OCI-LY7 (cell line): ENCODE data around the gene ZNF705A. TPM values are rescaled to one million over a fixed set of nuclear protein-coding genes. Genes with fewer than 3 reads are reported as not detected.
"Not testable (repeated sequence)": the region's sequence is repeated elsewhere in the genome, so short reads cannot be mapped to it uniquely, and the experiment has no call there.

ENCODE experiments used
- BruUV-seq: library from RNA; stranded (reverse); fragments of 400-500 nt; replicated peaks from 2 replicates; lab custom pipeline; 2021; lab: Mats Ljungman, UMichigan
- CTCF ChIA-PET: fragments of 300-600 bp; sonication (Branson Sonifier 250); formaldehyde crosslinking; loops from one replicate; lab custom pipeline; 2022; ENCODE audit warnings: antibody characterized with exemption; ENCODE audit not compliant: unreplicated experiment; lab: Charles Lee
- POLR2A ChIA-PET: fragments of 300-600 bp; sonication (Branson Sonifier 250); formaldehyde crosslinking; loops from one replicate; lab custom pipeline; 2022; ENCODE audit warnings: antibody characterized with exemption; lab: Charles Lee
- DNase-seq: peaks from one replicate; pipeline ENCODE4 v3.0.0-alpha.2; 2015; ENCODE audit warnings: low spot score
- H2AFZ ChIP-seq: fragments of 200-600 bp; sonication (generic), shearing (Covaris generic); 2 replicates; pipeline ENCODE4 v1.6.1; 2014; ENCODE audit warnings: mild to moderate bottlenecking, antibody characterized with exemption, low read length, moderate library complexity
- H3K27ac ChIP-seq: fragments of 200-600 bp; sonication (generic); 2 replicates; pipeline ENCODE4 v1.5.1; 2014; ENCODE audit warnings: mixed run types, low read depth, mild to moderate bottlenecking, moderate library complexity, low read length, inconsistent platforms; ENCODE audit not compliant: poor library complexity, severe bottlenecking
- H3K36me3 ChIP-seq: fragments of 200-600 bp; sonication (generic); 2 replicates; pipeline ENCODE4 v1.6.1; 2014; ENCODE audit warnings: mild to moderate bottlenecking, antibody characterized with exemption, low read length, moderate library complexity, mixed read lengths; ENCODE audit not compliant: insufficient read depth
- H3K4me1 ChIP-seq: fragments of 200-600 bp; sonication (generic); 2 replicates; pipeline ENCODE4 v1.5.1; 2014; ENCODE audit warnings: mild to moderate bottlenecking, low read length; ENCODE audit not compliant: insufficient read depth, poor library complexity, severe bottlenecking
- H3K4me2 ChIP-seq: fragments of 200-600 bp; sonication (generic); 2 replicates; pipeline ENCODE4 v1.6.1; 2014; ENCODE audit warnings: mild to moderate bottlenecking, low read length
- H3K4me3 ChIP-seq: fragments of 200-600 bp; sonication (generic); 2 replicates; pipeline ENCODE4 v1.5.1; 2014; ENCODE audit warnings: mild to moderate bottlenecking, low read depth, low read length; ENCODE audit not compliant: poor library complexity, severe bottlenecking
- H3K79me2 ChIP-seq: fragments of 200-600 bp; sonication (generic); 2 replicates; pipeline ENCODE4 v1.6.1; 2016; ENCODE audit warnings: low read depth, mild to moderate bottlenecking, low read length, moderate library complexity, mixed read lengths; ENCODE audit not compliant: insufficient read depth
- H3K9me2 ChIP-seq: fragments of 200-600 bp; sonication (generic); 2 replicates; pipeline ENCODE4 v1.6.1; 2016; ENCODE audit warnings: mild to moderate bottlenecking, low read length, mixed read lengths; ENCODE audit not compliant: insufficient read depth
- H3K9me3 ChIP-seq: fragments of 200-600 bp; sonication (generic); 2 replicates; pipeline ENCODE4 v1.6.1; 2014; ENCODE audit warnings: mild to moderate bottlenecking, mixed run types, low read length, mixed read lengths
- H4K20me1 ChIP-seq: fragments of 200-600 bp; sonication (generic); 2 replicates; pipeline ENCODE4 v1.6.1; 2014; ENCODE audit warnings: mild to moderate bottlenecking, antibody characterized with exemption, low read length, moderate library complexity, mixed read lengths; ENCODE audit not compliant: insufficient read depth
- intact Hi-C: fragments of 100-400 bp; cut with micrococcal nuclease; formaldehyde crosslinking; loops from one replicate; pipeline ENCODE4 v1.10.0; 2022; ENCODE audit not compliant: unreplicated experiment
- total RNA-seq, 2 experiments: library from RNA; depleted of rRNA in 1 of 2; stranded (reverse); fragments of >200 nt in 1 of 2; shearing (Covaris generic) in 1 of 2; gene quantifications; 2 replicates each; pipeline ENCODE4 v1.2.3, GENCODE V29; 2014 to 2022
- TF ChIP-seq, protein P1 (sequence below): fragments of 200-600 bp; sonication (generic); conservative IDR thresholded peaks from 2 replicates; pipeline ENCODE4 v1.5.1; 2014; ENCODE audit warnings: mild to moderate bottlenecking, antibody characterized with exemption, low read length, moderate library complexity, mixed read lengths

ZNF705A gene
- total RNA-seq, 2 experiments from 2014 or later, result not detected

DNA sequence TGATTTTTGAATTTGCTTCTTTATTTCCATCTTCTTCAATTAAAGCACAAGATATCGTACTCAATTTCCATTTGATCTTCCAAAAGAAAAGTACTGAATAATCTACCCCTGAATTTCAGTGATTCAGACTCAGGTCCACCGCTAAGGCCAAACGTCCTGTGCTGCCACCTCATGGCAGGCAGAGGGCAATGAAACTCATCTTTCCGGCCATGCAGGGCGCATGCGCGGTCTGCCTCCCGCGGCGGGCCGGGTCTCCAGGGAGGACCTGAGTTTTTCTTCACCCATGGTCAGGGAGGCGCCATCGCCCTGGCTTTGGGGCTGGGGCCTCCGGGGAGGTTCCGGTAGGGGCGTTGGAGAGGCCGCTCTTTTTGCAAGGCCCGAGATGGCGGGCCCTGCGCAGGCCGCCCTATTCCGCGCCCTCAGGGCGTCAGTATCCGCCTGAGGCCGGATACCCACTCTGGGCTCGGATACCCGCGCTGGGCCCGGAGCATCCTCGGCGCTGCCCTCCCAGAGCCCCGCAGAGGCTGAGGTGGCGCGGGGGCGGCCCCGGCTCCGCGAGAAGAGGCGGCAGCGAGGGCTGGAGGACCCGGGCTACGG lies 23.3 kb downstream of the ZNF705A start:
- TF ChIP-seq, protein P1, sequence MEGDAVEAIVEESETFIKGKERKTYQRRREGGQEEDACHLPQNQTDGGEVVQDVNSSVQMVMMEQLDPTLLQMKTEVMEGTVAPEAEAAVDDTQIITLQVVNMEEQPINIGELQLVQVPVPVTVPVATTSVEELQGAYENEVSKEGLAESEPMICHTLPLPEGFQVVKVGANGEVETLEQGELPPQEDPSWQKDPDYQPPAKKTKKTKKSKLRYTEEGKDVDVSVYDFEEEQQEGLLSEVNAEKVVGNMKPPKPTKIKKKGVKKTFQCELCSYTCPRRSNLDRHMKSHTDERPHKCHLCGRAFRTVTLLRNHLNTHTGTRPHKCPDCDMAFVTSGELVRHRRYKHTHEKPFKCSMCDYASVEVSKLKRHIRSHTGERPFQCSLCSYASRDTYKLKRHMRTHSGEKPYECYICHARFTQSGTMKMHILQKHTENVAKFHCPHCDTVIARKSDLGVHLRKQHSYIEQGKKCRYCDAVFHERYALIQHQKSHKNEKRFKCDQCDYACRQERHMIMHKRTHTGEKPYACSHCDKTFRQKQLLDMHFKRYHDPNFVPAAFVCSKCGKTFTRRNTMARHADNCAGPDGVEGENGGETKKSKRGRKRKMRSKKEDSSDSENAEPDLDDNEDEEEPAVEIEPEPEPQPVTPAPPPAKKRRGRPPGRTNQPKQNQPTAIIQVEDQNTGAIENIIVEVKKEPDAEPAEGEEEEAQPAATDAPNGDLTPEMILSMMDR, result peak; percentile 70
- peak overlapping the region; percentile 65 for H3K4me3 ChIP-seq

DNA sequence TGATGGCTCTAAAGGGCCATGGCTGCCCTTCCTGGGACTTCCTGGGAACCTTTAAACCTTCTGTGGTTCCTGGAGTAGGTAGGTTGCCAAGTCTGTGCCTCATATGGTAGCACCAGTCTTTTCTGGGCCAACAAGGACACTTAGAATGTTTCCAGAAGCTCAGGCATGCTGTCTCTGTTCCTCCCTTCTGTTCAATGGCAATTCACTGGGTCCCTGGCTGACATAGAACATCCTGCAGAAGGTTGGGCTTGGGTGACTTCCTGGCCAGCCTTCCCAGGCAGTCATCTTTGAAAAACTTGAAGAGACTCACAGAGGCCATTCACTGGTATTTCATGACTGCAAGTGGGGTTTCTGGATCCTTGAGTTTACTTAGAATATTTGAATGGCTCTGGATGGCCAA lies 24.5 kb downstream of the ZNF705A start:
- DNase-seq, H2AFZ ChIP-seq, intact Hi-C loops, H4K20me1 ChIP-seq, BruUV-seq, H3K4me2 ChIP-seq, H3K79me2 ChIP-seq, H3K9me3 ChIP-seq, H3K4me3 ChIP-seq, H3K4me1 ChIP-seq, H3K36me3 ChIP-seq, H3K9me2 ChIP-seq, CTCF ChIA-PET, H3K27ac ChIP-seq: not testable (repeated sequence)
- POLR2A ChIA-PET, result interaction anchor here (0.6 kb wide), 1 partner anchor 1170 kb away, joined by 3 read pairs; no protein-coding TSS in a partner anchor

More for the DNA sequence above, 23.3 kb downstream of the ZNF705A start:
- H3K36me3 ChIP-seq, H3K9me3 ChIP-seq, H4K20me1 ChIP-seq, POLR2A ChIA-PET, H3K9me2 ChIP-seq, H3K4me1 ChIP-seq, H3K79me2 ChIP-seq, BruUV-seq, H3K27ac ChIP-seq, CTCF ChIA-PET, intact Hi-C loops: not testable (repeated sequence)
- Histone ChIP-seq H3K4me2 (peak overlapping the region; percentile 49), H2AFZ (peak overlapping the region; percentile 67; the same call in 1 of the 2 replicates)
- DNase-seq, result peak; percentile 63

DNA sequence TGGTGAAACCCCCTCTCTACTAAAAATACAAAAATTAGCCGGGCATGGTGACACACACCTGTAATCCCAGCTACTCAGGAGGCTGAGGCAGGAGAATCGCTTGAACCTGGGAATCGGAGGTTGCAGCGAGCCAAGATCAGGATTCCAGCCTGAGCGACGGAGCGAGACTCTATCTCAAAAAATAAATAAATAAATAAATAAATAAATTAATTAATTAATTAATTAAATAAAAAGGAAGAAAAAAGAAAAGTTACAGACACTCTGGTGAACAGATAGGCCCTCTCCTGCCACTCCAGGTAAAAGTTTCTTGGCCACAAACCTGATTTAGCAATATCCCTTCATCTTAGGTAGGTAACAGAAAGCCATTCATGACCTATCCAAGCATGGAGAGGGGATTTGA lies 26.1 kb downstream of the ZNF705A start:
- H3K9me2 ChIP-seq, H3K79me2 ChIP-seq, H3K4me3 ChIP-seq, H3K9me3 ChIP-seq, BruUV-seq, H3K36me3 ChIP-seq, POLR2A ChIA-PET, H2AFZ ChIP-seq, intact Hi-C loops, DNase-seq, H3K4me2 ChIP-seq, H3K27ac ChIP-seq, H4K20me1 ChIP-seq, CTCF ChIA-PET, H3K4me1 ChIP-seq: not testable (repeated sequence)

DNA sequence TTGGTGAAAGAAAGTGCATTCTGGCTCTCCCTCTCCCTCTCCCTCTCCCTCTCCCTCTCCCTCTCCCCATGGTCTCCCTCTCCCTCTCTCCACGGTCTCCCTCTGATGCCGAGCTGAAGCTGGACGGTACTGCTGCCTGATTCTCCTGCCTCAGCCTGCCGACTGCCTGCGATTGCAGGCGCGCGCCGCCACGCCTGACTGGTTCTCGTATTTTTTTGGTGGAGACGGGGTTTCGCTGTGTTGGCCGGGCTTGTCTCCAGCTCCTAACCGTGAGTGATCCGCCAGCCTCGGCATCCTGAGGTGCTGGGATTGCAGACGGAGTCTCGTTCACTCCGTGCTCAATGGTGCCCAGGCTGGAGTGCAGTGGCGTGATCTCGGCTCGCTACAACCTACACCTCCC lies 26.5 kb downstream of the ZNF705A start:
- intact Hi-C loops, H3K9me3 ChIP-seq, H3K79me2 ChIP-seq, H3K4me2 ChIP-seq, CTCF ChIA-PET, H3K27ac ChIP-seq, DNase-seq, H3K4me3 ChIP-seq, BruUV-seq, H3K36me3 ChIP-seq, H4K20me1 ChIP-seq, H2AFZ ChIP-seq, H3K4me1 ChIP-seq, H3K9me2 ChIP-seq, POLR2A ChIA-PET: not testable (repeated sequence)

DNA sequence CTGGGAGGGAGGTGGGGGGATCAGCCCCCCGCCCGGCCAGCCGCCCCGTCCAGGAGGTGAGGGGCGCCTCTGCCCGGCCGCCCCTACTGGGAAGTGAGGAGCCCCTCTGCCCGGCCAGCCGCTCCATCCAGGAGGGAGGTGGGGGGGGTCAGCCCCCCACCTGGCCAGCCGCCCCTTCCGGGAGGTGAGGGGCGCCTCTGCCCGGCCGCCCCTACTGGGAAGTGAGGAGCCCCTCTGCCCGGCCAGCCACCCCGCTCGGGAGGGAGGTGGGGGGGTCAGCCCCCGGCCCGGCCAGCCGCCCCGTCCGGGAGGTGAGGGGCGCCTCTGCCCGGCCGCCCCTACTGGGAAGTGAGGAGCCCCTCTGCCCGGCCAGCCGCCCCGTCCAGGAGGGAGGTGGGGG lies 27.4 kb downstream of the ZNF705A start:
- H2AFZ ChIP-seq, H3K36me3 ChIP-seq, DNase-seq, H3K4me2 ChIP-seq, POLR2A ChIA-PET, H3K79me2 ChIP-seq, BruUV-seq, H4K20me1 ChIP-seq, CTCF ChIA-PET, H3K4me3 ChIP-seq, H3K9me2 ChIP-seq, H3K27ac ChIP-seq, H3K4me1 ChIP-seq, intact Hi-C loops, H3K9me3 ChIP-seq: not testable (repeated sequence)

DNA sequence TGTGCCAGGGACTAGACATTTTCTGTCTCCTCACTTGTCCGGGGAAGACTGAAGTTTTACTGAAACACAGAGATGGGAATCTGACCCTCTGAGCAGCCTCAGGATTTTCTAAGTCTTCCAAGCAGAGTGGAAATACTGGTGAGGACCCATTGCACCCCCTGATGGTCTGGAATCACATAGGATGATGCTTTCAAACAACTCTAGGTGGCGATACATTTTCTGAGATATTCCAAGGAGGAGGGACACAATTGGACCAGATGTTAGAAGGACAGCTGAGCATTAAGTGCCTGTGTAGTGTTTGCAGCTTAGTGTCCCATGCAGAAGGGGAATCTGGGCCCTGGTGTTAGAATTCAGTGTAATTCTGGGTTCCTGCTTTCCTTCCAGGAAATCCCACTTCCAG lies 31.3 kb downstream of the ZNF705A start:
- H3K27ac ChIP-seq, H3K9me2 ChIP-seq, intact Hi-C loops, H2AFZ ChIP-seq, DNase-seq, CTCF ChIA-PET, H3K4me3 ChIP-seq, H4K20me1 ChIP-seq, H3K9me3 ChIP-seq, H3K79me2 ChIP-seq, H3K4me2 ChIP-seq, POLR2A ChIA-PET, BruUV-seq, H3K36me3 ChIP-seq, H3K4me1 ChIP-seq: not testable (repeated sequence)
